ENCODE results near the gene CELSR1.

CELSR1 gene

GRCh38 chr22:46569055-46569847, 31.8 kb upstream of the CELSR1 start:
- DNase-seq (ENCODE audit: extremely low read depth, low read depth): no peak
- no peak overlapping the region for H3K4me3 ChIP-seq (replicated peaks; ENCODE audit: low read depth, low read length)
- no peak for TF ChIP-seq CTCF (IDR thresholded peaks at IDR 0.05; ENCODE audit: low read depth, low read length, missing control alignments)

GRCh38 chr22:46568102-46568809, 30.8 kb upstream of the CELSR1 start:
- TF ChIP-seq CTCF (IDR thresholded peaks at IDR 0.05; ENCODE audit: low read depth, low read length, missing control alignments): no peak
- DNase-seq (ENCODE audit: extremely low read depth, low read depth): no peak
- no peak overlapping the region for H3K4me3 ChIP-seq (replicated peaks; ENCODE audit: low read depth, low read length)

DNA sequence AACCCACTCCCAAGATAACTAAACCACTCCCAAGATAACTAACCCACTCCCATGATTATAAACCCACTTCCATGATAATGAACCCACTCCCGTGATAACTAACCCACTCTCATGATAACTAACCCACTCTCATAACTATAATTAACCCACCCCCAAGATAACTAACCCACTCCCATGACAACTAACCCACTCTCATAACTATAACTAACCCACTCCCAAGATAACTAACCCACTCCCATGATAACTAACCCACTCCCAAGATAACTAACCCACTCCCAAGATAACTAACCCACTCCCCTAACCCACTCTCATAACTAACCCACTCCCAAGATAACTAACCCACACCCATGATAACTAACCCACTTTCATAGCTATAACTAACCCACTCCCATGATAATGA, 30.1 kb upstream of the CELSR1 start:
- no peak overlapping the region for H3K4me3 ChIP-seq (replicated peaks; ENCODE audit: low read depth, low read length)
- TF ChIP-seq CTCF (IDR thresholded peaks at IDR 0.05; ENCODE audit: low read depth, low read length, missing control alignments): no peak
- DNase-seq (ENCODE audit: extremely low read depth, low read depth): no peak

DNA sequence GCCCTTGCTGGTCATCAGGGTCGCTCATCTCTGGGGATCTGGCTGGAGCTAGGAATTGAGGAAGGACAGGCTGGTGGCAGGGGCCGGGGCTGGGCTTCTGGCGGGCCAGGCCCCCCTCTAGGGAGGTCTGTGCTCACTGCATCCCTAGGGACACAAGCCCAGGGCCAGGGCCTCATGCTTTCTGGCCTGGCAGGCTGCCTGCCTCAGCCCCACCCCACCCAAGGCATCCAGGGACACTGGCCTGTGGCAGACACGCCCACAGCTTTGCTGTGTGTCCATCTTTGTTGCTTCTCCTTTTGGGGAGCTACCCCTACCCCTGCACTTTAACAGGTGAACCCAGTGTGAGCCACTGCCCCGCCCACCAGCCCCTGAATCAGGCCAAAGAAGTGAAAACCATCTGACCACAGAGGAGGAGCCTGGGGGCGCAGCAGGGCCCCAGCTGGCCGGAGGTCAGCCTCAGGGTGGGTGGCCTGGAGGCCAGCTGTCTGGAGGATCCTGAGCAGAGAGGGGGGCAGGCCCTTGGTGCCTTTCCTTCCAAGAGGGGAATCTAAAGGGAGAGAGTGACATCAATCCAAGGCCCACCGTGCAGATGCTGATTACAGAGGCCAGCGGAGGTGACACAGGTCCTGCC, 26.8 kb upstream of the CELSR1 start:
- TF ChIP-seq CTCF (IDR thresholded peaks at IDR 0.05; ENCODE audit: low read depth, low read length, missing control alignments): no peak
- H3K4me3 ChIP-seq (replicated peaks; ENCODE audit: low read depth, low read length): no peak overlapping the region
- no peak for DNase-seq (ENCODE audit: extremely low read depth, low read depth)

DNA sequence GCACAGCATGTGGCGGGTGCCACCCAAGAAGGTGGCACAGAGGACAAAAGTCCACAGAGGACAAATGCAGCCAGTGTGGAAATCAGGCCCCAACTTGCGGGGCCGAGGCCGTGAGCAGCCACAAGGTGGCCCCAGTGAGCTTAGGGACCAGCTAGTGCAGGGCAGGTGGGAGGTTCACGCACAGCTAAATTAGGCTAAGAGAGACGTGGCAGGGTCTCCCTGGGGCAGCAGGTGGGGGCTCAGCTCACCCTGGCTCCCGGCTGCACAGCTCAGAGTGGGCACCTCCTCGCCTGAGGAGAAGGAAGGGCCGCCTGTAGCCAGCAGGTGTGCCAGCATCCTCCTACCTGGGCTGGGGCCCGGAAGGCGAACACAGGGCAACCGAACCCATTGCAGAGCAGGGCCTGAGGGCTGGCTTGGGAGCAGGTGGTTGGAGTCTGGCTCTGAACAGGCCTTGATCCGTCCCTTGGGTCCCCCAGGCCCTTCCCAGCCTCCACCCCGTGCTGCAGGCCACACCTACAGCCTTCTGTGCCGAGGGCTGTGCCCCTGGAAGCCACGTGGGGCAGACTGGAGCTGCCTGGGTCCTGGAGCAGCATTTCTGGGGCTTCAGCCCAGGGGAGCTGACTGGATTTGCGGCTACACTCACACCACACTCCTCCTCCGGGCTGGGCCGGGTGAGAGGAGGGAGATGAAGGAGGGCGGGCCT, 26.1 kb upstream of the CELSR1 start:
- DNase-seq (ENCODE audit: extremely low read depth, low read depth): no peak
- no peak overlapping the region for H3K4me3 ChIP-seq (replicated peaks; ENCODE audit: low read depth, low read length)
- peak; percentile 81 for TF ChIP-seq CTCF (IDR thresholded peaks at IDR 0.05; ENCODE audit: low read depth, low read length, missing control alignments)

DNA sequence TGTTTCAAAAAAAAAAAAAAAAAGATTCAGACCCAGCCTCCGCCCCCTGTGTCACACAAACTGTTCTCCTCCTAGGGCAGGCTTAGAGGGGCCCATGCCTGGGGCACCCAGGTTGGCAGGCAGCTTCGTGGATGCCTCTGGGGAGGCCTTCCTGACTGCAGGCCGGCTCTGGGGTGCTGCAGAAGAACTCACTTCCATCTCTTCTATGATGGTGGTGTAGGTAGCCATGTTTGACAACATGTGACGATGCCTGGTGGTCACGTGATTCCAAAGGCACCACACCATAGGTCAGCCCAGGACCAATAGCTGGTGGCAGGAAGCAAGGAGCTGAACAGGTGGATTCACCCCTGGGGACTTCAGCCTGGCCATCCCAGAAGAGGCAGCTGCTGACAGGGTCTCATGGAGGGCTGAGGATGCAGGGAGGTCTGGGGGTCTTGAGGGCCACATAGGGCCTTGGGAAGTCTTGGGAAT, 24.1 kb upstream of the CELSR1 start:
- no peak for DNase-seq (ENCODE audit: extremely low read depth, low read depth)
- no peak for TF ChIP-seq CTCF (IDR thresholded peaks at IDR 0.05; ENCODE audit: low read depth, low read length, missing control alignments)
- no peak overlapping the region for H3K4me3 ChIP-seq (replicated peaks; ENCODE audit: low read depth, low read length)
